ENCODE results near the gene XPO4. TPM values are rescaled to one million over a fixed set of nuclear protein-coding genes. Genes with fewer than 3 reads are reported as not detected.
"Not testable (repeated sequence)": the region's sequence is repeated elsewhere in the genome, so short reads cannot be mapped to it uniquely, and the experiment has no call there.

The XPO4 gene
- total and polyA plus RNA-seq, 7 donors = 1.8 to 26.8 (median 15.6) TPM

- 52 to 81% methylated on average over 2 of the region's 2 CpGs for WGBS, 2 donors
- no peak for TF ChIP-seq POLR2AphosphoS5 (IDR thresholded peaks at IDR 0.05)
- no peak for TF ChIP-seq POLR2A (IDR thresholded peaks at IDR 0.05)
- no peak for TF ChIP-seq EP300 (IDR thresholded peaks at IDR 0.05)
- TF ChIP-seq, protein P1, sequence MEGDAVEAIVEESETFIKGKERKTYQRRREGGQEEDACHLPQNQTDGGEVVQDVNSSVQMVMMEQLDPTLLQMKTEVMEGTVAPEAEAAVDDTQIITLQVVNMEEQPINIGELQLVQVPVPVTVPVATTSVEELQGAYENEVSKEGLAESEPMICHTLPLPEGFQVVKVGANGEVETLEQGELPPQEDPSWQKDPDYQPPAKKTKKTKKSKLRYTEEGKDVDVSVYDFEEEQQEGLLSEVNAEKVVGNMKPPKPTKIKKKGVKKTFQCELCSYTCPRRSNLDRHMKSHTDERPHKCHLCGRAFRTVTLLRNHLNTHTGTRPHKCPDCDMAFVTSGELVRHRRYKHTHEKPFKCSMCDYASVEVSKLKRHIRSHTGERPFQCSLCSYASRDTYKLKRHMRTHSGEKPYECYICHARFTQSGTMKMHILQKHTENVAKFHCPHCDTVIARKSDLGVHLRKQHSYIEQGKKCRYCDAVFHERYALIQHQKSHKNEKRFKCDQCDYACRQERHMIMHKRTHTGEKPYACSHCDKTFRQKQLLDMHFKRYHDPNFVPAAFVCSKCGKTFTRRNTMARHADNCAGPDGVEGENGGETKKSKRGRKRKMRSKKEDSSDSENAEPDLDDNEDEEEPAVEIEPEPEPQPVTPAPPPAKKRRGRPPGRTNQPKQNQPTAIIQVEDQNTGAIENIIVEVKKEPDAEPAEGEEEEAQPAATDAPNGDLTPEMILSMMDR (IDR thresholded peaks at IDR 0.05) = no peak
- Histone ChIP-seq H3K36me3 (peaks cover 0 to 4% (median 0%) of the 10 kb centered on the region in 4 donors), H3K4me3 (no peak overlapping the region), H3K9me3 (no peaks in the 10 kb centered on the region), H3K4me1 (no peaks in the 10 kb centered on the region), H3K27me3 (no peaks in the 10 kb centered on the region), H3K27ac (no peak overlapping the region)
- no peak for DNase-seq
- intact Hi-C loops (cut with DNase I) = no loop called here
These were observed 8.3 kb downstream of the XPO4 start for GRCh38 chr13:20894245-20894644.

GRCh38 chr13:20891768-20892167, 10.8 kb downstream of the XPO4 start:
- no peak overlapping the region for H3K4me3 ChIP-seq
- H3K4me1 ChIP-seq = no peaks in the 10 kb centered on the region
- TF ChIP-seq, protein P1 (IDR thresholded peaks at IDR 0.05) = no peak
- TF ChIP-seq POLR2A (IDR thresholded peaks at IDR 0.05) (no peak), EP300 (IDR thresholded peaks at IDR 0.05) (no peak), POLR2AphosphoS5 (IDR thresholded peaks at IDR 0.05) (no peak)
- no peaks in the 10 kb centered on the region for H3K27me3 ChIP-seq
- H3K27ac ChIP-seq = no peak overlapping the region
- intact Hi-C loops (cut with DNase I) = no loop called here
- no peak for DNase-seq
- H3K36me3 ChIP-seq = peaks cover 0 to 4% (median 0%) of the 10 kb centered on the region in 4 donors
- WGBS, 2 donors = 84 to 93% methylated on average over 7 of the region's 7 CpGs
- H3K9me3 ChIP-seq = no peaks in the 10 kb centered on the region

DNA sequence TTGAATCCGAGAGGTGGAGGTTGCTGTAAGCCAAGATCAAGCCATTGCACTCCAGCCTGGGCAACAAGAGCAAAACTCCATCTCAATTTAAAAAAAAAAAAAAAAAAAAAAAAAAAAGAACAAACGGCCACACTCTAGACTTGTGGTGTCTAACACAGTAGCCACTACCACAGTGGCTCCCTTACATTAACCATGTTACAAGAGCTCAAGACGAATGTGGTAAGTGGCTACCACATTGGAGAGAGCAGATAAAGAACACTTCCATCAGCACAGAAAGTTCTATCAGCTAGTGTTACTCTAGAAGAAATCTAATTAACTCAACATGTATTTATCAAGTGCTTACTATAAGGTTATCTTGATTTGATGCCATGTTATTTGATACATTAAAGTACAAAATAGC, 11.5 kb downstream of the XPO4 start:
- Histone ChIP-seq H3K36me3 (peaks cover 0 to 4% (median 0%) of the 10 kb centered on the region in 4 donors), H3K4me3 (no peak overlapping the region), H3K9me3 (no peaks in the 10 kb centered on the region), H3K27ac (no peak overlapping the region), H3K4me1 (no peaks in the 10 kb centered on the region), H3K27me3 (no peaks in the 10 kb centered on the region)
- no peak for TF ChIP-seq EP300 (IDR thresholded peaks at IDR 0.05)
- no peak for TF ChIP-seq POLR2A (IDR thresholded peaks at IDR 0.05)
- no peak for TF ChIP-seq POLR2AphosphoS5 (IDR thresholded peaks at IDR 0.05)
- TF ChIP-seq, protein P1 (IDR thresholded peaks at IDR 0.05) = no peak
- DNase-seq = no peak
- 91 to 94% methylated on average over 3 of the region's 3 CpGs for WGBS, 2 donors
- intact Hi-C loops (cut with DNase I) = no loop called here

- H3K27ac ChIP-seq; H3K9me3 ChIP-seq; H3K4me1 ChIP-seq; H3K36me3 ChIP-seq; intact Hi-C loops (cut with DNase I); H3K27me3 ChIP-seq; H3K4me3 ChIP-seq; DNase-seq: not testable (repeated sequence)
- WGBS, 2 donors = 97 to 98% methylated on average over 6 of the region's 6 CpGs
These were observed 12.0 kb downstream of the XPO4 start for GRCh38 chr13:20890540-20890939.

DNA sequence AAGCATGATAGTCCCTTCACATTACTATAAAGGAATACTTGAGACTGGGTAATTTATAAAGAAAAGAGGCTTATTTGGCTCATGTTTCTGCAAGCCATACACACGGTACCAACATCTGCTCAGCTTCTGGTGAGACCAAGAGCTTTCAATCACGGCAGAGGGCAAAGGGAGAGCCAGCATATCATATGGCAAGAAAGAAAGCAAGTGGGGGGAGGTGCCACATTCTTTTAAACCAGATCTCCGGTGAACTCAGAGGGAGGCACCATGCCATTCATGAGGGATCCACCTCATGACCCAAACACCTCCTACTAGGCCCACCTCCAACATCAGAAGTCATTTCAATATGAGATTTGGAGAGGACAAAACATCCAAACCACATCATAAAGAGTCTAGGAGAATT, 20.3 kb downstream of the XPO4 start:
- Histone ChIP-seq H3K27ac (no peak overlapping the region), H3K4me1 (peaks cover 0 to 12% (median 7%) of the 10 kb centered on the region in 4 donors), H3K27me3 (no peaks in the 10 kb centered on the region), H3K4me3 (no peak overlapping the region), H3K36me3 (no peaks in the 10 kb centered on the region), H3K9me3 (no peaks in the 10 kb centered on the region)
- 82 to 88% methylated on average over 3 of the region's 3 CpGs for WGBS, 2 donors
- DNase-seq = no peak
- TF ChIP-seq POLR2AphosphoS5 (IDR thresholded peaks at IDR 0.05) (no peak), EP300 (IDR thresholded peaks at IDR 0.05) (no peak), POLR2A (IDR thresholded peaks at IDR 0.05) (no peak)
- TF ChIP-seq, protein P1 (IDR thresholded peaks at IDR 0.05) = no peak
- intact Hi-C loops (cut with DNase I) = no loop called here

All from sigmoid colon (tissue), 7 donors.